HEK293 (cell line): ENCODE data around the gene CD33.

Experiments used
- ZNF214 ChIP-seq: fragments of 450-650 bp; formaldehyde crosslinking; IDR thresholded peaks from 2 replicates; pipeline ENCODE4 v1.5.1; 2017; ENCODE audit warnings: missing biosample characterization, mild to moderate bottlenecking, missing genetic modification characterization, borderline replicate concordance
- ZNF529 ChIP-seq: fragments of 450-650 bp; formaldehyde crosslinking; IDR thresholded peaks from 2 replicates; pipeline ENCODE4 v1.5.1; 2017; ENCODE audit warnings: missing genetic modification characterization, missing biosample characterization; ENCODE audit not compliant: insufficient replicate concordance
- TF ChIP-seq, protein P1 (sequence below): fragments of 450-650 bp; formaldehyde crosslinking; IDR thresholded peaks from 2 replicates; pipeline ENCODE4 v1.5.1; 2016; ENCODE audit warnings: missing biosample characterization, missing genetic modification characterization, borderline replicate concordance
- TF ChIP-seq, protein P2 (sequence below): fragments of 450-650 bp; formaldehyde crosslinking; IDR thresholded peaks from 2 replicates; pipeline ENCODE4 v1.5.1; 2016; ENCODE audit warnings: missing biosample characterization, missing genetic modification characterization

The CD33 gene

DNA sequence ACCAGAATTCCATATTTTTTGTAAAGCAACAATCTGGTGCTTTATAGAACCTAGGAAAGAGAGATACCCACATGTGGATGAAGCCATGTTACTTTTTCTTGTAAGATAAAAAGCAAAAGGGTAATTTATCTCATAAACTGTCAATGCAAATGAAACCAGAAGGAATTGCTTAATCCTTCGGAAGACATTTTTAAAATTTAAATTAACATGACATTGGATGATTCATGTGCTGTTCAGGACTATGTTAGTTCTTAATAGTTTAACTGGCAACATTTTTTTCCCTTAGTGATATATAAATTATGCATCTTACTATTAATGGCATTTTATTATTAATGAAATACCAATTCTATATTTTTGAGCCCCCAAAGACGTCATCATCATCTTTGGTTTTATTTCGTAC, 60.8 kb downstream of the CD33 start (continued):
- TF ChIP-seq, protein P1, sequence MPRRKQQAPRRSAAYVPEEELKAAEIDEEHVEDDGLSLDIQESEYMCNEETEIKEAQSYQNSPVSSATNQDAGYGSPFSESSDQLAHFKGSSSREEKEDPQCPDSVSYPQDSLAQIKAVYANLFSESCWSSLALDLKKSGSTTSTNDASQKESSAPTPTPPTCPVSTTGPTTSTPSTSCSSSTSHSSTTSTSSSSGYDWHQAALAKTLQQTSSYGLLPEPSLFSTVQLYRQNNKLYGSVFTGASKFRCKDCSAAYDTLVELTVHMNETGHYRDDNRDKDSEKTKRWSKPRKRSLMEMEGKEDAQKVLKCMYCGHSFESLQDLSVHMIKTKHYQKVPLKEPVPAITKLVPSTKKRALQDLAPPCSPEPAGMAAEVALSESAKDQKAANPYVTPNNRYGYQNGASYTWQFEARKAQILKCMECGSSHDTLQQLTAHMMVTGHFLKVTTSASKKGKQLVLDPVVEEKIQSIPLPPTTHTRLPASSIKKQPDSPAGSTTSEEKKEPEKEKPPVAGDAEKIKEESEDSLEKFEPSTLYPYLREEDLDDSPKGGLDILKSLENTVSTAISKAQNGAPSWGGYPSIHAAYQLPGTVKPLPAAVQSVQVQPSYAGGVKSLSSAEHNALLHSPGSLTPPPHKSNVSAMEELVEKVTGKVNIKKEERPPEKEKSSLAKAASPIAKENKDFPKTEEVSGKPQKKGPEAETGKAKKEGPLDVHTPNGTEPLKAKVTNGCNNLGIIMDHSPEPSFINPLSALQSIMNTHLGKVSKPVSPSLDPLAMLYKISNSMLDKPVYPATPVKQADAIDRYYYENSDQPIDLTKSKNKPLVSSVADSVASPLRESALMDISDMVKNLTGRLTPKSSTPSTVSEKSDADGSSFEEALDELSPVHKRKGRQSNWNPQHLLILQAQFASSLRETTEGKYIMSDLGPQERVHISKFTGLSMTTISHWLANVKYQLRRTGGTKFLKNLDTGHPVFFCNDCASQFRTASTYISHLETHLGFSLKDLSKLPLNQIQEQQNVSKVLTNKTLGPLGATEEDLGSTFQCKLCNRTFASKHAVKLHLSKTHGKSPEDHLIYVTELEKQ (tag by site-specific recombination) = no peak
- no peak for TF ChIP-seq ZNF529
- no peak for TF ChIP-seq ZNF214 (tag by site-specific recombination)
- TF ChIP-seq, protein P2, sequence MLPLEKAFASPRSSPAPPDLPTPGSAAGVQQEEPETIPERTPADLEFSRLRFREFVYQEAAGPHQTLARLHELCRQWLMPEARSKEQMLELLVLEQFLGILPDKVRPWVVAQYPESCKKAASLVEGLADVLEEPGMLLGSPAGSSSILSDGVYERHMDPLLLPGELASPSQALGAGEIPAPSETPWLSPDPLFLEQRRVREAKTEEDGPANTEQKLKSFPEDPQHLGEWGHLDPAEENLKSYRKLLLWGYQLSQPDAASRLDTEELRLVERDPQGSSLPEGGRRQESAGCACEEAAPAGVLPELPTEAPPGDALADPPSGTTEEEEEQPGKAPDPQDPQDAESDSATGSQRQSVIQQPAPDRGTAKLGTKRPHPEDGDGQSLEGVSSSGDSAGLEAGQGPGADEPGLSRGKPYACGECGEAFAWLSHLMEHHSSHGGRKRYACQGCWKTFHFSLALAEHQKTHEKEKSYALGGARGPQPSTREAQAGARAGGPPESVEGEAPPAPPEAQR (tag by site-specific recombination) = no peak
